Measurements from ENCODE around the gene PAPOLG. TPM values are rescaled to one million over a fixed set of nuclear protein-coding genes. Genes with fewer than 3 reads are reported as not detected.

Gene PAPOLG
- total RNA-seq, 3 donors from 2014 or later (not counting 1 experiment from before 2014, with no cell fraction given): 19.6 to 25.4 (median 19.8) TPM

GRCh38 chr2:60725466-60725865, 30.6 kb upstream of the PAPOLG start:
- Mint-ChIP-seq H3K4me1 (no peaks in the 10 kb centered on the region), H3K36me3 (no peaks in the 10 kb centered on the region), H3K27me3 (ENCODE audit: low read depth in 2 of 2) (no peaks in the 10 kb centered on the region), H3K27ac (no peak overlapping the region), H3K9me3 (no peaks in the 10 kb centered on the region), H3K4me3 (no peak overlapping the region)
- ATAC-seq (no peak), DNase-seq (no peak)
- Histone ChIP-seq H3K27me3 (ENCODE audit: control insufficient read depth, insufficient read depth, low read length) (no peaks in the 10 kb centered on the region), H3K4me1 (ENCODE audit: control insufficient read depth, insufficient read depth, low read length) (no peaks in the 10 kb centered on the region), H3K36me3 (ENCODE audit: control insufficient read depth, insufficient read depth, low read length) (no peaks in the 10 kb centered on the region), H3K27ac (ENCODE audit: low read length) (no peak overlapping the region), H3K9me3 (ENCODE audit: control insufficient read depth, insufficient read depth, low read length) (no peaks in the 10 kb centered on the region), H3K4me3 (ENCODE audit: low read length) (no peak overlapping the region)
- WGBS (ENCODE audit: insufficient coverage): 83% methylated on average over 3 of the region's 4 CpGs
- intact Hi-C loops (cut with micrococcal nuclease): no loop called here
- TF ChIP-seq, protein P1, sequence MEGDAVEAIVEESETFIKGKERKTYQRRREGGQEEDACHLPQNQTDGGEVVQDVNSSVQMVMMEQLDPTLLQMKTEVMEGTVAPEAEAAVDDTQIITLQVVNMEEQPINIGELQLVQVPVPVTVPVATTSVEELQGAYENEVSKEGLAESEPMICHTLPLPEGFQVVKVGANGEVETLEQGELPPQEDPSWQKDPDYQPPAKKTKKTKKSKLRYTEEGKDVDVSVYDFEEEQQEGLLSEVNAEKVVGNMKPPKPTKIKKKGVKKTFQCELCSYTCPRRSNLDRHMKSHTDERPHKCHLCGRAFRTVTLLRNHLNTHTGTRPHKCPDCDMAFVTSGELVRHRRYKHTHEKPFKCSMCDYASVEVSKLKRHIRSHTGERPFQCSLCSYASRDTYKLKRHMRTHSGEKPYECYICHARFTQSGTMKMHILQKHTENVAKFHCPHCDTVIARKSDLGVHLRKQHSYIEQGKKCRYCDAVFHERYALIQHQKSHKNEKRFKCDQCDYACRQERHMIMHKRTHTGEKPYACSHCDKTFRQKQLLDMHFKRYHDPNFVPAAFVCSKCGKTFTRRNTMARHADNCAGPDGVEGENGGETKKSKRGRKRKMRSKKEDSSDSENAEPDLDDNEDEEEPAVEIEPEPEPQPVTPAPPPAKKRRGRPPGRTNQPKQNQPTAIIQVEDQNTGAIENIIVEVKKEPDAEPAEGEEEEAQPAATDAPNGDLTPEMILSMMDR (IDR thresholded peaks at IDR 0.05): no peak

GRCh38 chr2:60728855-60729254, 27.2 kb upstream of the PAPOLG start:
- no peaks in the 10 kb centered on the region for H3K9me3 Mint-ChIP-seq
- WGBS (ENCODE audit: insufficient coverage): 80% methylated on average over 1 of the region's 5 CpGs
- H3K4me3 ChIP-seq (ENCODE audit: low read length): no peak overlapping the region
- H3K9me3 ChIP-seq (ENCODE audit: control insufficient read depth, insufficient read depth, low read length): no peaks in the 10 kb centered on the region
- H3K27ac Mint-ChIP-seq: no peak overlapping the region
- H3K36me3 Mint-ChIP-seq: no peaks in the 10 kb centered on the region
- no peak for ATAC-seq
- intact Hi-C loops (cut with micrococcal nuclease): no loop called here
- no peak overlapping the region for H3K4me3 Mint-ChIP-seq
- no peaks in the 10 kb centered on the region for H3K27me3 ChIP-seq (ENCODE audit: control insufficient read depth, insufficient read depth, low read length)
- no peak for DNase-seq
- no peaks in the 10 kb centered on the region for H3K36me3 ChIP-seq (ENCODE audit: control insufficient read depth, insufficient read depth, low read length)
- TF ChIP-seq, protein P1 (IDR thresholded peaks at IDR 0.05): no peak
- no peaks in the 10 kb centered on the region for H3K27me3 Mint-ChIP-seq (ENCODE audit: low read depth in 2 of 2)
- H3K4me1 Mint-ChIP-seq: no peaks in the 10 kb centered on the region
- no peak overlapping the region for H3K27ac ChIP-seq (ENCODE audit: low read length)
- H3K4me1 ChIP-seq (ENCODE audit: control insufficient read depth, insufficient read depth, low read length): no peaks in the 10 kb centered on the region

DNA sequence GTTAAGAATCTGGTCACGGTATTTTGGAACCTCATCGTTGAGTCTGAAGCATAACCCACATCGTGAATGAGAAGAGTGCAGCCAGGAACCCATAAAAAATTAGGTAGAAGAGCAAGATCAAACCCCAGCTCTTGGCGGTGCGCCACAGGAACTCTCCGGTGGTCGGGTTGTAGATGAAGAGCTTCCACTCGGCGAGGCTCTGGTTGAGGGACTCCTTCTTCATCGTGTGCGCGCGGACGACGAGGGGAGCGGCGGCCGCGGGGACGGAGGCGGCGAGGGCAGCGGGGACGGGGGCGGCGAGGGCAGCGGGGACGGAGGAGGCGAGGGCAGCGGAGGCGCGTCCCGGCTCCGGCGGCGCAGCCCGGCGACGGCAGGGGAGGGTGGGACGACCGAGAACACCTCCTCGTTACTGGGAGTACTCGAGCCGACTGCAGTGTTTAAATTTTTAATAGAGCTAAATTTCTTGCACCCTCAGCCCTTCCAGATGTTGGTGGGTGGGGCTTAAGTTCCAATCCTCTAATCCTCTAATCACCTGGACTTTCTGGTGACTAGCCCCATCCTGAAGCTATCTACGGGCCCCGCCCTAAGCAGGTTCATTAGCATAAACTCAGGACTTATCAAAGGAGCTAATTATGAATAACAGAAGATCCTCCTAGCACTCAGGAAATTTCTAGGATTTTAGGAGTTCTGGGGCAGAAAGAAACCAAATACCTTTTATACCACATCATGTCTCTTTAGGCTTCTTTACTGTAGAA, 20.4 kb upstream of the PAPOLG start:
- Histone ChIP-seq H3K27ac (ENCODE audit: low read length) (no peak overlapping the region), H3K9me3 (ENCODE audit: control insufficient read depth, insufficient read depth, low read length) (no peaks in the 10 kb centered on the region), H3K4me3 (ENCODE audit: low read length) (peak overlapping the region; percentile 21), H3K27me3 (ENCODE audit: control insufficient read depth, insufficient read depth, low read length) (peaks cover 2% of the 10 kb centered on the region), H3K36me3 (ENCODE audit: control insufficient read depth, insufficient read depth, low read length) (no peaks in the 10 kb centered on the region), H3K4me1 (ENCODE audit: control insufficient read depth, insufficient read depth, low read length) (peaks cover 3% of the 10 kb centered on the region)
- under 1% methylated on average over 44 of the region's 46 CpGs for WGBS (ENCODE audit: insufficient coverage)
- intact Hi-C loops (cut with micrococcal nuclease): no loop called here
- Mint-ChIP-seq H3K4me3 (peak overlapping the region; percentile 93), H3K4me1 (peaks cover 7 to 8% of the 10 kb centered on the region in 2 donors), H3K36me3 (no peaks in the 10 kb centered on the region), H3K9me3 (no peaks in the 10 kb centered on the region), H3K27me3 (ENCODE audit: low read depth in 2 of 2) (peaks cover 16 to 25% of the 10 kb centered on the region in 2 donors), H3K27ac (peak overlapping the region in 1 of 2 donors; percentile 71)
- ATAC-seq: peak; percentile 55 to 84 (median 65)
- peak; percentile 29 to 57 for DNase-seq
- TF ChIP-seq, protein P1 (IDR thresholded peaks at IDR 0.05): no peak
